ENCODE measurements around the gene P4HA3. TPM values are rescaled to one million over a fixed set of nuclear protein-coding genes. Genes with fewer than 3 reads are reported as not detected.

Gene P4HA3
- total and polyA plus RNA-seq, 12 donors: 0.52 to 2.9 (median 1.0) TPM; not detected in 1

DNA sequence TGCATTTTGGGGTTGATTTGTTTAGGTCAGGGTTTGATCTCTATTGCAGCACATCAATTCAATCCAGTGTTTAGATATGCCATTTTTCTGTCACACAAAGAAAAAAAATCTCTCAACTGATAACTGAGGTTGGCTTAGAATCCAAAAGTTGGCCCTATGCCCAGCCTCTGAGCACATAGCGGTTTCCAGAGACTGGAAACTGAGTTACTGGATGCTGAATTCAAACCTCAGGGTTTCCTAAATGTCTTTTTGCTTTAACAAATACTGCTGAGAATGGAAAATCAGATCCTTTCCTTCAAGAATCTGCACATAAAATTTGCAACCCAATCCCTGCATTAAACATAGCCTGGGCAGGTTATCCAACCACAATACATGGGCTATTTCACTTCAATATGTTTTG, 4.0 kb downstream of the P4HA3 start:
- Histone ChIP-seq H3K36me3 (replicated peaks in 1 of 2) (no peaks in the 10 kb centered on the region), H3K9me3 (replicated peaks in 1 of 3) (no peaks in the 10 kb centered on the region), H3K4me1 (replicated peaks in 1 of 2) (peaks cover 0 to 14% of the 10 kb centered on the region in 2 donors), H3K27ac (no peak overlapping the region), H3K4me3 (no peak overlapping the region), H3K27me3 (no peaks in the 10 kb centered on the region)
- TF ChIP-seq, protein P1, sequence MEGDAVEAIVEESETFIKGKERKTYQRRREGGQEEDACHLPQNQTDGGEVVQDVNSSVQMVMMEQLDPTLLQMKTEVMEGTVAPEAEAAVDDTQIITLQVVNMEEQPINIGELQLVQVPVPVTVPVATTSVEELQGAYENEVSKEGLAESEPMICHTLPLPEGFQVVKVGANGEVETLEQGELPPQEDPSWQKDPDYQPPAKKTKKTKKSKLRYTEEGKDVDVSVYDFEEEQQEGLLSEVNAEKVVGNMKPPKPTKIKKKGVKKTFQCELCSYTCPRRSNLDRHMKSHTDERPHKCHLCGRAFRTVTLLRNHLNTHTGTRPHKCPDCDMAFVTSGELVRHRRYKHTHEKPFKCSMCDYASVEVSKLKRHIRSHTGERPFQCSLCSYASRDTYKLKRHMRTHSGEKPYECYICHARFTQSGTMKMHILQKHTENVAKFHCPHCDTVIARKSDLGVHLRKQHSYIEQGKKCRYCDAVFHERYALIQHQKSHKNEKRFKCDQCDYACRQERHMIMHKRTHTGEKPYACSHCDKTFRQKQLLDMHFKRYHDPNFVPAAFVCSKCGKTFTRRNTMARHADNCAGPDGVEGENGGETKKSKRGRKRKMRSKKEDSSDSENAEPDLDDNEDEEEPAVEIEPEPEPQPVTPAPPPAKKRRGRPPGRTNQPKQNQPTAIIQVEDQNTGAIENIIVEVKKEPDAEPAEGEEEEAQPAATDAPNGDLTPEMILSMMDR (IDR thresholded peaks at IDR 0.05): no peak
- TF ChIP-seq POLR2A (IDR thresholded peaks at IDR 0.05): no peak
- peak; percentile 54 to 78 (median 68) for DNase-seq
- WGBS, 4 donors: 6 to 13% (median 11%) methylated on average over 1 of the region's 1 CpG
- intact Hi-C loops (cut with DNase I): no loop called here

DNA sequence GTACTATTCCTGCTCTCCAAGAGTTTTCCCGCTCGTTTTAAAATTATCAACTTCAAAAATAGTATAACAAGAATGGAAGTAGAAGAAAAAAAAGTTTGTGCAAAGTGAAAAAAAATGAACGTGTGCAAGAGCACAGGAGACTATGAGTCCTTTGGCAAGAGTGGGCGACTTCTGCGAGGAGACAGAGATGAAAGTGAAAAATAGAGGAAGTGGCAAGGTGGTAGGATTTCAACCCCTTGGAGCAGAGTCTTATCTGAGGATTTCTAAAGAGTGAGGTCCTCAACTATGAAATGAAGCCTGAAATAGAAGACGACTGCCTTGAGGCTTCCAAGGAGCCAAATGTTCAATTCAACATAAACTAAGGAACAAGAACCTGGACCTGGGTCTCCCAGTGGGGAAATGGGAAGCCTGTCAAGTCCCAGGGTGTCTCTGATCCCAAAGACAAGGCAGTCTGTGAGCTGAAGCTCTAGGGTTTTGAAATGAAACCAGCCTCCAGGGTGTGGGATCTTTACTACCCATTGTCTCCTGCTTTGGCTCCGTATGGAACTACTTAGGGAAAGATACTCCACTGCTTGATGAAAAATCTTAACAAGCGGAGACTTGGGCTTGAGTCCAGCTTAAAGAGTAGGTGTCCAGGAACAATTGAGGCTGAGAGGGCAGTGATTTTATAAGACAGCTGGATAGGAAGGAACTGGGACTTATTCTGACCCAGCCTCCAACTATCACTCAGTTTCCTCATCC, 4.8 kb downstream of the P4HA3 start:
- H3K27me3 ChIP-seq: no peaks in the 10 kb centered on the region
- H3K27ac ChIP-seq: no peak overlapping the region
- no peaks in the 10 kb centered on the region for H3K9me3 ChIP-seq (replicated peaks in 1 of 3)
- TF ChIP-seq, protein P1 (IDR thresholded peaks at IDR 0.05): no peak
- no peak for TF ChIP-seq POLR2A (IDR thresholded peaks at IDR 0.05)
- H3K36me3 ChIP-seq (replicated peaks in 1 of 2): no peaks in the 10 kb centered on the region
- H3K4me1 ChIP-seq (replicated peaks in 1 of 2): peaks cover 0 to 14% of the 10 kb centered on the region in 2 donors
- intact Hi-C loops (cut with DNase I): no loop called here
- DNase-seq: no peak
- no peak overlapping the region for H3K4me3 ChIP-seq
- WGBS, 4 donors: 66 to 75% (median 70%) methylated on average over 8 of the region's 8 CpGs

DNA sequence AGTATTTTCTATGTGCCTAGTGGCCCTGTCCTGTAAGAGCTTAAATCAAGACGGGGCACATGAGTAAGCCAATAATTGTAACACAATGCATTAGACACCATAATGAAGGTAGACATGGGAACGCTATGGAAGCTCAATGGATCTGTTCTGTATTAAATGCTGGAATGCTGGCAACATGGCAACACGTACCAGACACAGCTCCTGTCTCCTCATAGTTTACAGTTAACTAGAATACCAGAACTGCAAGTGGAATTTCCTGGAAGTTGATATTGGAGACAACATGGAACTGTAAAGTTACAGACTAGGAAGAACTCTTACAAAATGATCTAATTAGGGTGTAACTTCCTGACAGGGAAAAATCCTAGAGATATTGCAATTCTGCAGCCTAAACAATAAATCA, 12.4 kb downstream of the P4HA3 start:
- no peaks in the 10 kb centered on the region for H3K9me3 ChIP-seq (replicated peaks in 1 of 3)
- no peak overlapping the region for H3K4me3 ChIP-seq
- TF ChIP-seq POLR2A (IDR thresholded peaks at IDR 0.05): no peak
- TF ChIP-seq, protein P1 (IDR thresholded peaks at IDR 0.05): no peak
- H3K27me3 ChIP-seq: no peaks in the 10 kb centered on the region
- no peak overlapping the region for H3K27ac ChIP-seq
- no peak for DNase-seq
- intact Hi-C loops (cut with DNase I): no loop called here
- H3K36me3 ChIP-seq (replicated peaks in 1 of 2): no peaks in the 10 kb centered on the region
- 87 to 93% (median 92%) methylated on average over 3 of the region's 3 CpGs for WGBS, 4 donors
- H3K4me1 ChIP-seq (replicated peaks in 1 of 2): no peaks in the 10 kb centered on the region

DNA sequence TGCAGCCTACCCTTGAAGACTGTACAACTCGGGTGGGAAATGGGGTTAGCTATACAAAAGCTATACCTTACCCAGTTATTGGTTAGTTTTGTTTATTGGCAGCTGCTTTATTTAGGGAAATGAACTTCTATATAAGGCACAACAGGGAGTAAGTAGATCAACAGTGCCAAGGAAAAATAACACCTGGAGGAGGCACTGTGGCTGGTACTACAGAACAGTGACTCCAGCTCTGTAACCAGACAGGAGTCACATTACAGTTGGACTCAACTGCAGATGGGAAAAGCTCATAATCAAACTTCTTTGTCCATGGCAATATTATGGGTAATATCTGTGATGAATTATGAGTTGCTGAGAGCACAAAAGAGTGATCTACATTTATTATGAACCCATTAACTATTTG, 14.0 kb downstream of the P4HA3 start:
- H3K27me3 ChIP-seq: no peaks in the 10 kb centered on the region
- no peak overlapping the region for H3K4me3 ChIP-seq
- 87 to 100% (median 91%) methylated on average over 1 of the region's 1 CpG for WGBS, 4 donors
- H3K36me3 ChIP-seq (replicated peaks in 1 of 2): no peaks in the 10 kb centered on the region
- no peak for DNase-seq
- H3K27ac ChIP-seq: no peak overlapping the region
- TF ChIP-seq, protein P1 (IDR thresholded peaks at IDR 0.05): no peak
- no peak for TF ChIP-seq POLR2A (IDR thresholded peaks at IDR 0.05)
- no peaks in the 10 kb centered on the region for H3K4me1 ChIP-seq (replicated peaks in 1 of 2)
- H3K9me3 ChIP-seq (replicated peaks in 1 of 3): no peaks in the 10 kb centered on the region
- intact Hi-C loops (cut with DNase I): no loop called here

All from adrenal gland (tissue), 12 donors.